HepG2 (cell line): Measurements from ENCODE around the gene MORN1. TPM values are rescaled to one million over a fixed set of nuclear protein-coding genes. Genes with fewer than 3 reads are reported as not detected.
A peak's percentile ranks its signal among the peaks of the same experiment; 100 is the strongest.

ENCODE experiments used
- ATAC-seq: fragments of 200-7000 bp; cut with Tn5 transposase; 3 replicates; pipeline ENCODE4 v1.9.1; 2020; ENCODE audit warnings: mild to moderate bottlenecking, moderate library complexity
- BruUV-seq: library from RNA; stranded (reverse); fragments of 400-500 nt; replicated peaks from 2 replicates; lab custom pipeline; 2021; lab: Mats Ljungman, UMichigan
- CTCF ChIA-PET: fragments of 300-600 bp; formaldehyde crosslinking; extraction: SDS; loops from one replicate; lab custom pipeline; 2021; ENCODE audit warnings: low total read pairs, inconsistent platforms, low intra/inter-chr PET ratio; lab: Yijun Ruan, JAX
- POLR2A ChIA-PET: fragments of 350-600 bp; sonication (Branson Sonifier 250); formaldehyde crosslinking; loops from one replicate; lab custom pipeline; 2020; ENCODE audit warnings: antibody characterized with exemption, inconsistent platforms; lab: Yijun Ruan, JAX
- DNase-seq: peaks from one replicate; pipeline ENCODE4 v3.0.0-alpha.2; 2015; ENCODE audit warnings: low spot score
- FAIRE-seq: peaks from 3 replicates; lab custom pipeline; 2011; peaks lifted over from hg19 to GRCh38; lab: Jason Lieb, UNC
- H2AFZ ChIP-seq: one replicate; pipeline ENCODE4 v1.6.1; 2011; ENCODE audit warnings: low read length, inconsistent platforms
- H3K27ac ChIP-seq: fragments of 300-600 bp; 3 replicates; pipeline ENCODE4 v1.8.0; 2011; ENCODE audit warnings: mixed run types, mild to moderate bottlenecking, mixed read lengths, low read length, inconsistent platforms; ENCODE audit not compliant: insufficient read depth; ENCODE audit errors: extremely low read length
- H3K27me3 ChIP-seq, 2 experiments: fragments of 200-600 bp in 1 of 2; 2 replicates in 1 of 2; 3 replicates in 1 of 2; pipeline versions ENCODE4 v1.6.0 to v1.8.0; 2011; ENCODE audit warnings: low read length in 2 of 2, mild to moderate bottlenecking in 2 of 2, moderate library complexity in 2 of 2, inconsistent platforms in 1 of 2; ENCODE audit not compliant: insufficient read depth in 2 of 2, control insufficient read depth in 1 of 2
- H3K36me3 ChIP-seq, 2 experiments: fragments of 200-600 bp in 1 of 2; replicated peaks in 1 of 2; 2 replicates in 1 of 2; 3 replicates in 1 of 2; pipeline versions ENCODE4 v1.5.1 to v1.8.0; 2011; ENCODE audit warnings: low read length in 2 of 2, inconsistent platforms in 1 of 2; ENCODE audit not compliant: insufficient read depth in 2 of 2, control insufficient read depth in 1 of 2
- H3K4me1 ChIP-seq: 2 replicates; pipeline ENCODE4 v1.5.1; 2012; ENCODE audit warnings: low read length, inconsistent platforms; ENCODE audit not compliant: insufficient read depth
- H3K4me2 ChIP-seq: 2 replicates; pipeline ENCODE4 v1.6.0; 2011; ENCODE audit warnings: low read depth, low read length, inconsistent platforms
- H3K4me3 ChIP-seq, 3 experiments: fragments of 200-600 bp in 1 of 3; sonication (generic), shearing (Covaris generic) in 1 of 3; replicated peaks in 1 of 3; 2 replicates each; pipeline ENCODE4 v1.5.1; 2011 to 2016; ENCODE audit warnings: low read length in 3 of 3, inconsistent platforms in 2 of 3, low read depth in 2 of 3, mild to moderate bottlenecking in 2 of 3, control low read depth in 1 of 3, mixed read lengths in 1 of 3; ENCODE audit not compliant: insufficient read depth in 1 of 3
- H3K79me2 ChIP-seq: one replicate; pipeline ENCODE4 v1.6.1; 2011; ENCODE audit warnings: low read length, inconsistent platforms; ENCODE audit not compliant: insufficient read depth
- H3K9ac ChIP-seq: 2 replicates; pipeline ENCODE4 v1.6.0; 2011; ENCODE audit warnings: mild to moderate bottlenecking, low read depth, low read length, inconsistent platforms; ENCODE audit not compliant: insufficient read depth
- H3K9me3 ChIP-seq: 2 replicates; pipeline ENCODE4 v1.5.1; 2012; ENCODE audit warnings: mild to moderate bottlenecking, low read length
- H4K20me1 ChIP-seq: 2 replicates; pipeline ENCODE4 v1.6.0; 2011; ENCODE audit warnings: inconsistent platforms, mild to moderate bottlenecking, low read length, moderate library complexity; ENCODE audit not compliant: insufficient read depth
- EED ChIP-seq: sonication (generic); formaldehyde crosslinking; IDR thresholded peaks from 2 replicates; pipeline ENCODE4 v1.5.0; 2020; ENCODE audit warnings: mild to moderate bottlenecking, missing genetic modification reagents
- RFX1 ChIP-seq: fragments of 450-650 bp; IDR thresholded peaks from 2 replicates; pipeline ENCODE4 v1.6.1; 2017
- THRA ChIP-seq: sonication (generic); formaldehyde crosslinking; IDR thresholded peaks from 2 replicates; pipeline ENCODE4 v1.4.0; 2020; ENCODE audit warnings: missing genetic modification reagents, borderline replicate concordance
- ZKSCAN8 ChIP-seq: IDR thresholded peaks from 2 replicates; pipeline ENCODE4 v1.6.1; 2016; ENCODE audit warnings: borderline replicate concordance, missing genetic modification reagents, missing compliant biosample characterization
- whole genome bisulfite sequencing: methylation state at CpG from one replicate; pipeline ENCODE4 v1.1.6; 2017; ENCODE audit warnings: low lambda C conversion rate; 5-methylcytosine and 5-hydroxymethylcytosine counted together
- in situ Hi-C: cut with HindIII; loops from 2 replicates; pipeline ENCODE4 v1.10.0; 2017; ENCODE audit warnings: low pct_unique_long_range_greater_than_20kb; ENCODE audit not compliant: extremely low pct_ligation_motif_present
- intact Hi-C: fragments of 100-400 bp; cut with micrococcal nuclease; formaldehyde crosslinking; loops from one replicate; pipeline ENCODE4 v1.10.0; 2022; ENCODE audit not compliant: unreplicated experiment
- polyA plus RNA-seq, 8 experiments: library from polyadenylated mRNA; depleted of rRNA in 3 of 8; stranded (reverse) in 7 of 8; unstranded in 1 of 8; fragments of >200 nt; fragmentation: Illumina TruSeq in 4 of 8; extraction: Trizol in 4 of 8; gene quantifications; 2 replicates each; pipeline versions ENCODE4 v1.2.1 to v1.2.3, GENCODE V29; 2011 to 2016; ENCODE audit warnings: low read depth in 4 of 8, missing spikeins in 1 of 8, mixed read lengths in 1 of 8; ENCODE audit not compliant: insufficient read depth in 1 of 8
- total RNA-seq, 5 experiments: library from RNA; depleted of rRNA; stranded (reverse); fragments of >200 nt; fragmentation: Illumina TruSeq; extraction: Trizol; gene quantifications; 2 replicates each; pipeline ENCODE4 v1.2.3, GENCODE V29; 2016; ENCODE audit warnings: low read depth in 1 of 5

Gene MORN1
- total and polyA plus RNA-seq, 2 of the 13 experiments (the other 11 are each of a cell fraction or from before 2014, with no cell fraction given) = 3.1 to 6.5 TPM

DNA sequence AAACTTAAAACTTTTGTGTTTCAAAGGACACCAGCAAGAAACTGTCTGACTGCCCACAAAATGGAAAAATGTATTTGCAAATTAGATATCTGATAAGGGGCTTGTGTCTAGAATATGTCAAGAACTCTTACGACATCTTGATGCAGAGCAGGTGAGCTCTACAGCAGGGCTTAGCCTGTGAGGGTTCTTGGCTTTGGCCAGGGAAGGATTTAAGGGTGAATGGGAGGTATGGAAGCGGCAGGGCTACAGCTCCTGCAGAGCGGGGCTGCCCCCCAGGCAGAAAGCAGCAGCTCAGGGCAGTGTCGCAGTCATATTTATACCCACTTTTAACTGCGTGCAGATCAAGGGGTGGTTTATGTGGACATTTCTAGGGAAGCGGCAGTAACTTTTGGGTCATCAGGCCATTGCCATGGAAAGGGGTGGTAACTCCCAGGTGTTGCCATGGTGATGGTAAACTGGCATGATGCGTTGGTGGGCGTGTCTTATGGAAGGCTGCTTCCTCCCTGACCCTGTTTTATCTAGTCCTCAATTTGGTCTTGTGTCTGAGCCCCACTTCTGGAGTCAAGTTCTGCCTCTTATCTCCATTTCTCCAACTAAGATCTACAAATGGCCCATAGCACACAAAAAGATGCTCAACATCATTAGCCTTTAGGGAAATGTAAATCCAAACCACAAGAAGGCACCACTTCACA is 23.2 kb downstream of the MORN1 start:
- DNase-seq = no peak
- Histone ChIP-seq H3K4me3 (no peak overlapping the region), H3K9ac (no peak overlapping the region), H4K20me1 (no peaks in the 10 kb centered on the region), H3K36me3 (no peaks in the 10 kb centered on the region), H2AFZ (no peak overlapping the region), H3K79me2 (no peaks in the 10 kb centered on the region), H3K27ac (no peak overlapping the region), H3K9me3 (no peaks in the 10 kb centered on the region), H3K27me3 (no peaks in the 10 kb centered on the region), H3K4me2 (no peak overlapping the region), H3K4me1 (no peaks in the 10 kb centered on the region)
- 94% methylated on average over 5 of the region's 8 CpGs for WGBS
- no peak for TF ChIP-seq EED (CRISPR knock-in tag)
- no peak for TF ChIP-seq ZKSCAN8 (CRISPR knock-in tag)
- peak; percentile 17; the same call in 1 of the 2 replicates for TF ChIP-seq RFX1
- no TSS peak for BruUV-seq
- intact Hi-C loops = no loop called here
- no peak for FAIRE-seq
- no peak for ATAC-seq
- POLR2A ChIA-PET = no interaction called here
- in situ Hi-C loops = no loop called here
- CTCF ChIA-PET = no interaction called here

GRCh38 chr1:2363847-2364513 is 27.4 kb downstream of the MORN1 start:
- Histone ChIP-seq H3K27me3 (no peaks in the 10 kb centered on the region), H2AFZ (no peak overlapping the region), H3K36me3 (no peaks in the 10 kb centered on the region), H3K4me2 (no peak overlapping the region), H3K79me2 (no peaks in the 10 kb centered on the region), H3K9ac (no peak overlapping the region), H4K20me1 (no peaks in the 10 kb centered on the region), H3K9me3 (no peaks in the 10 kb centered on the region), H3K27ac (no peak overlapping the region), H3K4me1 (no peaks in the 10 kb centered on the region), H3K4me3 (no peak overlapping the region)
- no peak for FAIRE-seq
- TF ChIP-seq THRA (CRISPR knock-in tag) = no peak
- POLR2A ChIA-PET = no interaction called here
- CTCF ChIA-PET = no interaction called here
- intact Hi-C loops = no loop called here
- no peak for DNase-seq
- in situ Hi-C loops = no loop called here
- WGBS = 98% methylated on average over 2 of the region's 2 CpGs
- no TSS peak for BruUV-seq
- no peak for ATAC-seq
